ENCODE results near the gene PROSER3. TPM values are rescaled to one million over a fixed set of nuclear protein-coding genes. Genes with fewer than 3 reads are reported as not detected.

PROSER3 gene
- total RNA-seq, 1 donor from 2014 or later: 20.8 TPM

- ATAC-seq (no peak), DNase-seq (no peak)
- Histone ChIP-seq H3K36me3 (peaks cover 73% of the 10 kb centered on the region), H3K27ac (no peak overlapping the region), H3K9me3 (no peaks in the 10 kb centered on the region), H3K27me3 (ENCODE audit: low read depth) (no peaks in the 10 kb centered on the region), H3K4me3 (no peak overlapping the region), H3K4me1 (peaks cover 25% of the 10 kb centered on the region)
- no peak for TF ChIP-seq CTCF (IDR thresholded peaks at IDR 0.05)
- intact Hi-C loops (cut with DNase I): no loop called here
These were observed 20.8 kb upstream of the PROSER3 start for GRCh38 chr19:35736913-35737886.

- H3K4me3 ChIP-seq: no peak overlapping the region
- no peaks in the 10 kb centered on the region for H3K9me3 ChIP-seq
- no peaks in the 10 kb centered on the region for H3K27me3 ChIP-seq (ENCODE audit: low read depth)
- intact Hi-C loops (cut with DNase I): no loop called here
- H3K27ac ChIP-seq: no peak overlapping the region
- ATAC-seq (no peak), DNase-seq (no peak)
- H3K4me1 ChIP-seq: peaks cover 32% of the 10 kb centered on the region
- no peak for TF ChIP-seq CTCF (IDR thresholded peaks at IDR 0.05)
- peaks cover 63% of the 10 kb centered on the region for H3K36me3 ChIP-seq
These were observed 19.7 kb upstream of the PROSER3 start for GRCh38 chr19:35738021-35738886.

- no peak overlapping the region for H3K27ac ChIP-seq
- no peak overlapping the region for H3K4me3 ChIP-seq
- DNase-seq (no peak), ATAC-seq (no peak)
- no peak for TF ChIP-seq CTCF (IDR thresholded peaks at IDR 0.05)
- peaks cover 57% of the 10 kb centered on the region for H3K36me3 ChIP-seq
- H3K9me3 ChIP-seq: no peaks in the 10 kb centered on the region
- intact Hi-C loops (cut with DNase I): no loop called here
- H3K27me3 ChIP-seq (ENCODE audit: low read depth): no peaks in the 10 kb centered on the region
- peaks cover 33% of the 10 kb centered on the region for H3K4me1 ChIP-seq
These were observed 19.1 kb upstream of the PROSER3 start for GRCh38 chr19:35738887-35739229.

GRCh38 chr19:35739275-35740107, 18.5 kb upstream of the PROSER3 start:
- DNase-seq (no peak), ATAC-seq (no peak)
- H3K9me3 ChIP-seq: no peaks in the 10 kb centered on the region
- peaks cover 50% of the 10 kb centered on the region for H3K36me3 ChIP-seq
- no peaks in the 10 kb centered on the region for H3K27me3 ChIP-seq (ENCODE audit: low read depth)
- H3K4me1 ChIP-seq: peaks cover 40% of the 10 kb centered on the region
- no peak for TF ChIP-seq CTCF (IDR thresholded peaks at IDR 0.05)
- H3K27ac ChIP-seq: peak overlapping the region; percentile 88
- peak overlapping the region; percentile 64 for H3K4me3 ChIP-seq
- intact Hi-C loops (cut with DNase I): no loop called here

GRCh38 chr19:35740108-35740422, 17.9 kb upstream of the PROSER3 start:
- H3K27me3 ChIP-seq (ENCODE audit: low read depth): no peaks in the 10 kb centered on the region
- no peak for ATAC-seq
- H3K36me3 ChIP-seq: peaks cover 44% of the 10 kb centered on the region
- H3K9me3 ChIP-seq: no peaks in the 10 kb centered on the region
- intact Hi-C loops (cut with DNase I): no loop called here
- peak overlapping the region; percentile 88 for H3K27ac ChIP-seq
- TF ChIP-seq CTCF (IDR thresholded peaks at IDR 0.05): no peak
- no peak for DNase-seq
- peak overlapping the region; percentile 64 for H3K4me3 ChIP-seq
- peaks cover 41% of the 10 kb centered on the region for H3K4me1 ChIP-seq

All from lower lobe of right lung (tissue), 2 donors.